Astrocyte (in vitro differentiated cells and primary cell): ENCODE data around the gene ISG20L2. TPM values are rescaled to one million over a fixed set of nuclear protein-coding genes. Genes with fewer than 3 reads are reported as not detected.
A peak's percentile ranks its signal among the peaks of the same experiment; 100 is the strongest.

Source experiments
- DNase-seq: peaks from one replicate; pipeline ENCODE4 v3.0.0-alpha.2; 2010; ENCODE audit warnings: low read depth
- FAIRE-seq: peaks from 2 replicates; lab custom pipeline; 2011; peaks lifted over from hg19 to GRCh38; lab: Jason Lieb, UNC
- H2AFZ ChIP-seq: 2 replicates; pipeline ENCODE4 v1.6.0; 2012; ENCODE audit warnings: low read depth, low read length, inconsistent platforms
- H3K27ac ChIP-seq: 2 replicates; pipeline ENCODE4 v1.5.1; 2011; ENCODE audit warnings: low read depth, low read length, inconsistent platforms
- H3K27me3 ChIP-seq: 2 replicates; pipeline ENCODE4 v1.6.0; 2011; ENCODE audit warnings: low read length, inconsistent platforms; ENCODE audit not compliant: insufficient read depth
- H3K36me3 ChIP-seq: 2 replicates; pipeline ENCODE4 v1.5.1; 2011; ENCODE audit warnings: low read length, inconsistent platforms; ENCODE audit not compliant: insufficient read depth
- H3K4me1 ChIP-seq: 2 replicates; pipeline ENCODE4 v1.5.1; 2011; ENCODE audit warnings: low read length, inconsistent platforms; ENCODE audit not compliant: insufficient read depth
- H3K4me2 ChIP-seq: 2 replicates; pipeline ENCODE4 v1.6.0; 2012; ENCODE audit warnings: low read length, inconsistent platforms
- H3K4me3 ChIP-seq: 2 replicates; pipeline ENCODE4 v1.5.1; 2011; ENCODE audit warnings: low read depth, mild to moderate bottlenecking, low read length, inconsistent platforms; ENCODE audit not compliant: insufficient read depth
- H3K79me2 ChIP-seq: 2 replicates; pipeline ENCODE4 v1.6.0; 2012; ENCODE audit warnings: mild to moderate bottlenecking, low read length, inconsistent platforms; ENCODE audit not compliant: insufficient read depth
- H3K9ac ChIP-seq: 2 replicates; pipeline ENCODE4 v1.6.0; 2012; ENCODE audit warnings: mild to moderate bottlenecking, low read length, inconsistent platforms
- H3K9me3 ChIP-seq: 2 replicates; pipeline ENCODE4 v1.5.1; 2012; ENCODE audit warnings: low read depth, mild to moderate bottlenecking, low read length, inconsistent platforms; ENCODE audit not compliant: insufficient read depth
- H4K20me1 ChIP-seq: 2 replicates; pipeline ENCODE4 v1.6.0; 2012; ENCODE audit warnings: low read length, inconsistent platforms; ENCODE audit not compliant: insufficient read depth
- H3K27ac Mint-ChIP-seq: one replicate; pipeline ENCODE4 v1.8.0; 2021; ENCODE audit warnings: mild to moderate bottlenecking, mixed read lengths; ENCODE audit not compliant: unreplicated experiment
- H3K27me3 Mint-ChIP-seq: one replicate; pipeline ENCODE4 v1.8.0; 2021; ENCODE audit warnings: low read depth, mixed read lengths; ENCODE audit not compliant: unreplicated experiment
- H3K36me3 Mint-ChIP-seq: one replicate; pipeline ENCODE4 v1.8.0; 2021; ENCODE audit warnings: low read depth, mixed read lengths; ENCODE audit not compliant: unreplicated experiment
- H3K4me1 Mint-ChIP-seq: one replicate; pipeline ENCODE4 v1.8.0; 2021; ENCODE audit warnings: low read depth, mixed read lengths; ENCODE audit not compliant: unreplicated experiment
- H3K4me3 Mint-ChIP-seq: one replicate; pipeline ENCODE4 v1.8.0; 2021; ENCODE audit warnings: mild to moderate bottlenecking, moderate library complexity, mixed read lengths; ENCODE audit not compliant: unreplicated experiment
- H3K9me3 Mint-ChIP-seq: one replicate; pipeline ENCODE4 v1.8.0; 2021; ENCODE audit warnings: mild to moderate bottlenecking, mixed read lengths; ENCODE audit not compliant: unreplicated experiment
- CTCF ChIP-seq: IDR thresholded peaks from 2 replicates; pipeline ENCODE4 v1.5.1; 2011; ENCODE audit warnings: low read depth, mild to moderate bottlenecking, inconsistent platforms, low read length, moderate library complexity; ENCODE audit not compliant: insufficient read depth
- EZH2 ChIP-seq: IDR thresholded peaks from 2 replicates; pipeline ENCODE4 v1.6.1; 2012; ENCODE audit warnings: mild to moderate bottlenecking, low read length, inconsistent platforms; ENCODE audit not compliant: insufficient read depth
- total RNA-seq: library from RNA; stranded (reverse); gene quantifications from 2 replicates; pipeline ENCODE4 v1.2.1, GENCODE V29; 2021

Gene ISG20L2
- total RNA-seq, 1 donor from 2014 or later: 33.4 TPM

DNA sequence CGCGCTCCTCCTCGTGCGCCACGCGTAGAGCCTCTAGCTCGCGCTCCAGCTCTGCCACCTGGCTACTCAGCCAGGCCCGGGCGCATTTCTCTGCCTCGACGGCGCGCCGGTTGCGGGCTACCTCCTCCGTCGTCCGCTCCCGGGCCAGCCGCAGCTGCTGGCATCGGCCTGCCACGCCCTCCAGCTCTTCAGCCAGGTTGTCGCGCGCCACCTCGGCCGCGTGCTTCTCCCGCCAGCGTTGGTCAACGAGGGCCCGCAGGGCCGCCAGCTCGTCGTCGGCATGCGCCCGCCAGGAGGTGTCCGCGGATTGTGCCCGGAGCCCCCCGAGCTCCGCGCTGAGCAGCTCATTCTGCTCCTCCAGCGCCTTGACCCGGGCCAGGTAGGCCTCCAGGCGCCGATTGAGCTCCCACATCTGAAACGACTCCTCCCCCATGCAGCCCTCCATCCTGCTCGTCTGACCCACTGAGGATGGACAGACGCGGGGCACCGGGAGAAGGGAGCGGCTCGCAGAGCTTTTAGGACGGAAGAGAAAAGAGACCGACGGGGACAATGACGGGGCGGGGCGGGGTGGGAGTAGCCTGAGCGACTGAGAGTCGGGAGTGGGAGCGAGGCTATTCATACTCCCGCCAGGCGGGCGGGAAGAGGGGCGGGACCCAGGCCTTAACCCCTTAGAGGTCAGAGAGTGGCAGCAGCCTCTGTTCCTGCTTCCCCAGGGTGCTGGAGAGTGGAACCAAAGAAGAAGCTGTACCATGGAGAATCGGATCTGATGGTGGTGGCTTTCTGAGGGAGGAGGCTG lies 51.5 kb downstream of the ISG20L2 start, which contains the start of gene NES:
Gene NES (minus strand): TSS at position 588 of the 796 bp plus-strand sequence. CDS start 143 bp downstream, at position 445.
- peaks cover 29% of the 10 kb centered on the region for H3K4me1 Mint-ChIP-seq
- Histone ChIP-seq H3K27ac (peak within 1 kb of the TSS; percentile 46), H3K4me2 (peak within 1 kb of the TSS; percentile 97), H3K4me3 (peak within 1 kb of the TSS; percentile 68), H4K20me1 (peaks cover 32% of the 10 kb centered on the region), H3K4me1 (peaks cover 40% of the 10 kb centered on the region), H3K79me2 (peaks cover 43% of the 10 kb centered on the region), H2AFZ (peak within 1 kb of the TSS; percentile 76), H3K36me3 (peaks cover 7% of the 10 kb centered on the region), H3K9me3 (no peaks in the 10 kb centered on the region), H3K27me3 (no peaks in the 10 kb centered on the region), H3K9ac (peak within 1 kb of the TSS; percentile 77)
- H3K36me3 Mint-ChIP-seq: peaks cover 12% of the 10 kb centered on the region
- no peak for FAIRE-seq
- peak within 1 kb of the TSS; percentile 90 for H3K4me3 Mint-ChIP-seq
- H3K9me3 Mint-ChIP-seq: no peaks in the 10 kb centered on the region
- peak within 1 kb of the TSS; percentile 66 for H3K27ac Mint-ChIP-seq
- peaks cover 24% of the 10 kb centered on the region for H3K27me3 Mint-ChIP-seq
- no peak for DNase-seq
- TF ChIP-seq CTCF: no peak
- no peak for TF ChIP-seq EZH2

- Histone ChIP-seq H3K4me1 (peaks cover 40% of the 10 kb centered on the region), H3K9me3 (no peaks in the 10 kb centered on the region), H2AFZ (peak overlapping the region; percentile 58), H3K27ac (peak overlapping the region; percentile 46), H3K27me3 (no peaks in the 10 kb centered on the region), H3K9ac (peak overlapping the region; percentile 77), H3K36me3 (peaks cover 15% of the 10 kb centered on the region), H3K4me3 (peak overlapping the region; percentile 68), H4K20me1 (peaks cover 33% of the 10 kb centered on the region), H3K4me2 (peak overlapping the region; percentile 97), H3K79me2 (peaks cover 43% of the 10 kb centered on the region)
- no peak for DNase-seq
- Mint-ChIP-seq H3K9me3 (no peaks in the 10 kb centered on the region), H3K27ac (peak overlapping the region; percentile 26), H3K27me3 (peaks cover 19% of the 10 kb centered on the region), H3K4me3 (peak overlapping the region; percentile 90), H3K4me1 (peaks cover 34% of the 10 kb centered on the region), H3K36me3 (peaks cover 19% of the 10 kb centered on the region)
- TF ChIP-seq EZH2: no peak
- no peak for TF ChIP-seq CTCF
- no peak for FAIRE-seq
Observed at GRCh38 chr1:156676114-156676819, 52.3 kb downstream of the ISG20L2 start.
